ENCODE data around the gene CLCN5.

GRCh38 chrX:50002067-50002714 lies 79.8 kb downstream of the CLCN5 start:
- no peak for TF ChIP-seq CTCF (IDR thresholded peaks at IDR 0.05)
- no peak for TF ChIP-seq POLR2AphosphoS5 (IDR thresholded peaks at IDR 0.05)
